Neural progenitor cell (in vitro differentiated cells): ENCODE results near the gene ERMP1.

ENCODE experiments used
- CTCF ChIP-seq: fragments of 200-600 bp; sonication (generic); IDR thresholded peaks from 2 replicates; pipeline ENCODE4 v1.5.1; 2017; ENCODE audit warnings: antibody characterized with exemption, mild to moderate bottlenecking
- EZH2 ChIP-seq: fragments of 200-600 bp; sonication (generic); IDR thresholded peaks from 2 replicates; pipeline ENCODE4 v1.6.1; 2017; ENCODE audit warnings: antibody characterized with exemption, mild to moderate bottlenecking, moderate library complexity

- no peak for TF ChIP-seq CTCF
- TF ChIP-seq EZH2: no peak
Measured at GRCh38 chr9:5854063-5854790, 21.3 kb upstream of the ERMP1 start.
